Adrenal gland (tissue), 5 donors: ENCODE data around the gene OSTF1.

Source experiments
- POLR2A ChIP-seq, 2 donors: fragments of 450-650 bp; IDR thresholded peaks; one replicate each; pipeline ENCODE4 v1.6.1; 2017; ENCODE audit warnings: antibody characterized with exemption in 2 of 2, mild to moderate bottlenecking in 2 of 2, moderate library complexity in 1 of 2
- TF ChIP-seq, protein P1 (sequence below), 6 experiments: fragments of 450-650 bp in 4 of 6; fragments of 200-600 bp in 2 of 6; sonication (generic) in 1 of 6; IDR thresholded peaks; 1 replicate in 5 of 6; 2 replicates in 1 of 6; pipeline versions ENCODE4 v1.5.1 to v1.8.0; 2016 to 2021; ENCODE audit warnings: antibody characterized with exemption in 6 of 6, mild to moderate bottlenecking in 2 of 6, moderate library complexity in 1 of 6
- donor health status: DM: no; HTN: no; CAD: no.

GRCh38 chr9:75064307-75065025 lies 23.8 kb upstream of the OSTF1 start:
- TF ChIP-seq, protein P1, sequence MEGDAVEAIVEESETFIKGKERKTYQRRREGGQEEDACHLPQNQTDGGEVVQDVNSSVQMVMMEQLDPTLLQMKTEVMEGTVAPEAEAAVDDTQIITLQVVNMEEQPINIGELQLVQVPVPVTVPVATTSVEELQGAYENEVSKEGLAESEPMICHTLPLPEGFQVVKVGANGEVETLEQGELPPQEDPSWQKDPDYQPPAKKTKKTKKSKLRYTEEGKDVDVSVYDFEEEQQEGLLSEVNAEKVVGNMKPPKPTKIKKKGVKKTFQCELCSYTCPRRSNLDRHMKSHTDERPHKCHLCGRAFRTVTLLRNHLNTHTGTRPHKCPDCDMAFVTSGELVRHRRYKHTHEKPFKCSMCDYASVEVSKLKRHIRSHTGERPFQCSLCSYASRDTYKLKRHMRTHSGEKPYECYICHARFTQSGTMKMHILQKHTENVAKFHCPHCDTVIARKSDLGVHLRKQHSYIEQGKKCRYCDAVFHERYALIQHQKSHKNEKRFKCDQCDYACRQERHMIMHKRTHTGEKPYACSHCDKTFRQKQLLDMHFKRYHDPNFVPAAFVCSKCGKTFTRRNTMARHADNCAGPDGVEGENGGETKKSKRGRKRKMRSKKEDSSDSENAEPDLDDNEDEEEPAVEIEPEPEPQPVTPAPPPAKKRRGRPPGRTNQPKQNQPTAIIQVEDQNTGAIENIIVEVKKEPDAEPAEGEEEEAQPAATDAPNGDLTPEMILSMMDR (IDR thresholded peaks at IDR 0.05): no peak
- no peak for TF ChIP-seq POLR2A (IDR thresholded peaks at IDR 0.05)
